H9 (cell line): Measurements from ENCODE around the gene OSBPL9. TPM values are rescaled to one million over a fixed set of nuclear protein-coding genes. Genes with fewer than 3 reads are reported as not detected.

Source experiments
- DNase-seq: peaks from one replicate; pipeline ENCODE4 v3.0.0-alpha.2; 2017
- H2AFZ ChIP-seq: one replicate; pipeline ENCODE4 v1.6.1; 2013; ENCODE audit warnings: mild to moderate bottlenecking, low read length, control low read depth, moderate library complexity
- H2AK5ac ChIP-seq: 2 replicates; pipeline ENCODE4 v1.6.1; 2013; ENCODE audit warnings: low read length, control low read depth, mixed read lengths; ENCODE audit not compliant: insufficient read length
- H2BK120ac ChIP-seq: one replicate; pipeline ENCODE4 v1.6.1; 2013; ENCODE audit warnings: low read depth, mild to moderate bottlenecking, low read length, control low read depth, inconsistent platforms; ENCODE audit not compliant: poor library complexity, severe bottlenecking
- H2BK12ac ChIP-seq: 2 replicates; pipeline ENCODE4 v1.6.1; 2013; ENCODE audit warnings: low read length, control low read depth, mixed read lengths, low read depth; ENCODE audit not compliant: insufficient read length
- H2BK15ac ChIP-seq: 2 replicates; pipeline ENCODE4 v1.6.1; 2013; ENCODE audit warnings: low read depth, low read length, control low read depth
- H2BK20ac ChIP-seq: one replicate; pipeline ENCODE4 v1.6.1; 2013; ENCODE audit warnings: low read depth, mild to moderate bottlenecking, low read length, control low read depth, inconsistent platforms; ENCODE audit not compliant: poor library complexity, severe bottlenecking
- H2BK5ac ChIP-seq: 2 replicates; pipeline ENCODE4 v1.6.1; 2013; ENCODE audit warnings: low read length, control low read depth, mixed read lengths; ENCODE audit not compliant: insufficient read length
- H3K14ac ChIP-seq: 2 replicates; pipeline ENCODE4 v1.6.1; 2013; ENCODE audit warnings: low read length, control low read depth; ENCODE audit not compliant: insufficient read depth
- H3K18ac ChIP-seq: 2 replicates; pipeline ENCODE4 v1.6.1; 2013; ENCODE audit warnings: low read depth, mild to moderate bottlenecking, mixed read lengths, low read length, control low read depth; ENCODE audit not compliant: insufficient read length
- H3K23ac ChIP-seq: 2 replicates; pipeline ENCODE4 v1.6.1; 2013; ENCODE audit warnings: low read length, control low read depth, mixed read lengths, low read depth; ENCODE audit not compliant: insufficient read length
- H3K23me2 ChIP-seq: 2 replicates; pipeline ENCODE4 v1.6.1; 2013; ENCODE audit warnings: low read depth, mild to moderate bottlenecking, mixed read lengths, low read length, control low read depth; ENCODE audit not compliant: insufficient read length, poor library complexity, severe bottlenecking
- H3K27ac ChIP-seq: 2 replicates; pipeline ENCODE4 v1.5.1; 2013; ENCODE audit warnings: low read length, control low read depth, mixed read lengths, low read depth; ENCODE audit not compliant: insufficient read length
- H3K27me3 ChIP-seq: 2 replicates; pipeline ENCODE4 v1.6.1; 2013; ENCODE audit warnings: low read length, control low read depth, inconsistent platforms; ENCODE audit not compliant: insufficient read depth
- H3K4ac ChIP-seq: 2 replicates; pipeline ENCODE4 v1.6.1; 2013; ENCODE audit warnings: low read depth, mild to moderate bottlenecking, control low read depth, inconsistent platforms, low read length, moderate library complexity
- H3K4me1 ChIP-seq: 2 replicates; pipeline ENCODE4 v1.6.1; 2013; ENCODE audit warnings: low read length, control low read depth, inconsistent platforms; ENCODE audit not compliant: insufficient read depth
- H3K4me2 ChIP-seq: 2 replicates; pipeline ENCODE4 v1.6.1; 2013; ENCODE audit warnings: low read length, control low read depth, mixed read lengths; ENCODE audit not compliant: insufficient read length, insufficient read depth
- H3K56ac ChIP-seq: 2 replicates; pipeline ENCODE4 v1.6.1; 2013; ENCODE audit warnings: low read depth, mild to moderate bottlenecking, mixed read lengths, low read length, control low read depth; ENCODE audit not compliant: insufficient read length
- H3K79me1 ChIP-seq: 2 replicates; pipeline ENCODE4 v1.6.1; 2013; ENCODE audit warnings: low read depth, mild to moderate bottlenecking, moderate library complexity, low read length, control low read depth, inconsistent platforms; ENCODE audit not compliant: insufficient read depth, poor library complexity, severe bottlenecking
- H3K79me2 ChIP-seq: 2 replicates; pipeline ENCODE4 v1.6.1; 2013; ENCODE audit warnings: low read length, control low read depth, inconsistent platforms; ENCODE audit not compliant: insufficient read depth
- H3K9ac ChIP-seq: 2 replicates; pipeline ENCODE4 v1.6.1; 2013; ENCODE audit warnings: low read length, control low read depth, mixed read lengths; ENCODE audit not compliant: insufficient read length; ENCODE audit errors: extremely low read depth
- H3K9me3 ChIP-seq: one replicate; pipeline ENCODE4 v1.6.1; 2013; ENCODE audit warnings: low read depth, low read length, inconsistent platforms; ENCODE audit not compliant: control insufficient read depth
- H3T11ph ChIP-seq: one replicate; pipeline ENCODE4 v1.6.1; 2013; ENCODE audit warnings: mild to moderate bottlenecking, low read length, control low read depth, inconsistent platforms
- H4K20me1 ChIP-seq: one replicate; pipeline ENCODE4 v1.6.1; 2013; ENCODE audit not compliant: control insufficient read depth, insufficient read length, insufficient read depth
- H4K5ac ChIP-seq: 2 replicates; pipeline ENCODE4 v1.6.1; 2013; ENCODE audit warnings: low read depth, mild to moderate bottlenecking, mixed read lengths, low read length, control low read depth; ENCODE audit not compliant: insufficient read length
- H4K8ac ChIP-seq: replicated peaks from 2 replicates; pipeline ENCODE4 v1.6.1; 2013; ENCODE audit warnings: low read length, control low read depth, mixed read lengths, low read depth; ENCODE audit not compliant: insufficient read length
- H4K91ac ChIP-seq: 2 replicates; pipeline ENCODE4 v1.6.1; 2013; ENCODE audit warnings: low read depth, mild to moderate bottlenecking, moderate library complexity, mixed read lengths, low read length, control low read depth; ENCODE audit not compliant: insufficient read length
- H3K27ac Mint-ChIP-seq, 3 experiments: 2 replicates in 2 of 3; 3 replicates in 1 of 3; pipeline ENCODE4 v1.8.0; 2020 to 2021; ENCODE audit warnings: mixed read lengths in 3 of 3, mild to moderate bottlenecking in 1 of 3, moderate library complexity in 1 of 3
- H3K27me3 Mint-ChIP-seq: 2 replicates; pipeline ENCODE4 v1.8.0; 2021; ENCODE audit warnings: low read depth, mild to moderate bottlenecking, moderate library complexity, mixed read lengths
- H3K36me3 Mint-ChIP-seq, 3 experiments: 2 replicates in 2 of 3; 3 replicates in 1 of 3; pipeline ENCODE4 v1.8.0; 2020 to 2021; ENCODE audit warnings: low read depth in 3 of 3, mixed read lengths in 3 of 3; ENCODE audit not compliant: insufficient read depth in 1 of 3
- H3K4me1 Mint-ChIP-seq, 2 experiments: 2 replicates each; pipeline ENCODE4 v1.8.0; 2020; ENCODE audit warnings: mixed read lengths in 2 of 2
- H3K4me3 Mint-ChIP-seq, 2 experiments: 2 replicates in 1 of 2; 3 replicates in 1 of 2; pipeline ENCODE4 v1.8.0; 2020 to 2021; ENCODE audit warnings: mild to moderate bottlenecking in 2 of 2, mixed read lengths in 2 of 2, moderate library complexity in 1 of 2
- H3K9me3 Mint-ChIP-seq, 2 experiments: 2 replicates in 1 of 2; 3 replicates in 1 of 2; pipeline ENCODE4 v1.8.0; 2020; ENCODE audit warnings: mild to moderate bottlenecking in 2 of 2, mixed read lengths in 2 of 2, moderate library complexity in 1 of 2
- CTCF ChIP-seq: fragments of 200-600 bp; sonication (generic); conservative IDR thresholded peaks from 3 replicates; pipeline ENCODE4 v1.8.0; 2021; ENCODE audit warnings: antibody characterized with exemption, mild to moderate bottlenecking
- WGBS: extraction: QIAGEN DNeasy Blood & Tissue Kit; methylation state at CpG from one replicate; pipeline ENCODE4 v1.1.7; 2013; ENCODE audit warnings: missing lambda C conversion rate, low lambda C conversion rate, mixed read lengths; ENCODE audit not compliant: insufficient read length; ENCODE audit errors: extremely low coverage; 5-methylcytosine and 5-hydroxymethylcytosine counted together
- total RNA-seq: library from RNA; stranded (reverse); gene quantifications from 2 replicates; pipeline ENCODE4 v1.2.1, GENCODE V29; 2021

The OSBPL9 gene
- total RNA-seq, 1 experiment from 2014 or later, result 76.7 TPM

- Mint-ChIP-seq H3K4me1 (peaks cover 2 to 4% of the 10 kb centered on the region in 2 experiments; a peak in 2 of 4 replicates), H3K36me3 (no peaks in the 10 kb centered on the region), H3K27me3 (no peaks in the 10 kb centered on the region), H3K27ac (no peak overlapping the region; a peak in 1 of 7 replicates), H3K4me3 (no peak overlapping the region), H3K9me3 (no peaks in the 10 kb centered on the region)
- H2BK20ac ChIP-seq, result no peak overlapping the region
- H2AK5ac ChIP-seq, result no peak overlapping the region
- H3T11ph ChIP-seq, result no peak overlapping the region
- H3K27ac ChIP-seq, result no peak overlapping the region
- no peak overlapping the region for H3K9ac ChIP-seq
- H2AFZ ChIP-seq, result no peak overlapping the region
- no peak overlapping the region for H3K18ac ChIP-seq
- no peaks in the 10 kb centered on the region for H3K4me1 ChIP-seq
- H4K5ac ChIP-seq, result no peak overlapping the region
- DNase-seq, result no peak
- no CpG with 5 or more reads among the region's 8 CpGs for WGBS
- no peak overlapping the region for H4K8ac ChIP-seq
- H3K4me2 ChIP-seq, result no peak overlapping the region
- no peak overlapping the region for H3K14ac ChIP-seq
- H4K20me1 ChIP-seq, result no peaks in the 10 kb centered on the region
- H3K27me3 ChIP-seq, result no peaks in the 10 kb centered on the region
- H3K79me2 ChIP-seq, result no peaks in the 10 kb centered on the region
- no peak for TF ChIP-seq CTCF
- H2BK120ac ChIP-seq, result no peak overlapping the region
- H3K56ac ChIP-seq, result no peak overlapping the region
- no peak overlapping the region for H4K91ac ChIP-seq
- peaks cover 3% of the 10 kb centered on the region for H3K79me1 ChIP-seq
- H3K4ac ChIP-seq, result no peak overlapping the region
- no peaks in the 10 kb centered on the region for H3K9me3 ChIP-seq
- no peaks in the 10 kb centered on the region for H3K23me2 ChIP-seq
- H2BK5ac ChIP-seq, result no peak overlapping the region
- H2BK12ac ChIP-seq, result no peak overlapping the region
- H3K23ac ChIP-seq, result no peak overlapping the region
- no peak overlapping the region for H2BK15ac ChIP-seq
Observed at GRCh38 chr1:51628715-51629590, 12.1 kb downstream of the OSBPL9 start.
